Keratinocyte (primary cell): ENCODE measurements around the gene TRMT10C. TPM values are rescaled to one million over a fixed set of nuclear protein-coding genes. Genes with fewer than 3 reads are reported as not detected.
"Not testable (repeated sequence)": the region's sequence is repeated elsewhere in the genome, so short reads cannot be mapped to it uniquely, and the experiment has no call there.

Source experiments
- DNase-seq: peaks from one replicate; pipeline ENCODE4 v3.0.0-alpha.2; 2011; ENCODE audit warnings: low read depth, missing footprints, low spot score
- FAIRE-seq: peaks from 2 replicates; lab custom pipeline; 2011; peaks lifted over from hg19 to GRCh38; lab: Jason Lieb, UNC
- H2AFZ ChIP-seq: 2 replicates; pipeline ENCODE4 v1.6.0; 2012; ENCODE audit warnings: low read length, control low read depth, inconsistent platforms; ENCODE audit not compliant: control insufficient read depth
- H3K27ac ChIP-seq: 2 replicates; pipeline ENCODE4 v1.5.1; 2011; ENCODE audit warnings: low read length; ENCODE audit not compliant: control insufficient read depth, insufficient read depth
- H3K27me3 ChIP-seq: 3 replicates; pipeline ENCODE4 v1.6.0; 2011; ENCODE audit warnings: low read length; ENCODE audit not compliant: control insufficient read depth, insufficient read depth; ENCODE audit errors: extremely low read depth
- H3K36me3 ChIP-seq, 2 experiments: 2 replicates in 1 of 2; 3 replicates in 1 of 2; pipeline ENCODE4 v1.5.1; 2011; ENCODE audit warnings: low read length in 2 of 2, mild to moderate bottlenecking in 1 of 2; ENCODE audit not compliant: control insufficient read depth in 2 of 2, insufficient read depth in 2 of 2; ENCODE audit errors: extremely low read depth in 1 of 2
- H3K4me1 ChIP-seq: 3 replicates; pipeline ENCODE4 v1.5.1; 2011; ENCODE audit warnings: low read length; ENCODE audit not compliant: control insufficient read depth, insufficient read depth; ENCODE audit errors: extremely low read depth
- H3K4me2 ChIP-seq: 3 replicates; pipeline ENCODE4 v1.6.0; 2011; ENCODE audit warnings: low read depth, low read length; ENCODE audit not compliant: control insufficient read depth, insufficient read depth; ENCODE audit errors: extremely low read depth
- H3K4me3 ChIP-seq, 3 experiments: fragments of 200-600 bp in 1 of 3; sonication (generic) in 1 of 3; 2 replicates in 2 of 3; 3 replicates in 1 of 3; pipeline ENCODE4 v1.5.1; 2011 to 2016; ENCODE audit warnings: low read length in 3 of 3, mild to moderate bottlenecking in 3 of 3, control low read depth in 2 of 3, inconsistent platforms in 1 of 3, low read depth in 1 of 3, mixed read lengths in 1 of 3, mixed run types in 1 of 3, moderate library complexity in 1 of 3; ENCODE audit not compliant: control insufficient read depth in 2 of 3, insufficient read depth in 2 of 3; ENCODE audit errors: extremely low read depth in 1 of 3
- H3K79me2 ChIP-seq: 2 replicates; pipeline ENCODE4 v1.6.0; 2012; ENCODE audit warnings: low read length; ENCODE audit not compliant: control insufficient read depth, insufficient read depth
- H3K9ac ChIP-seq: 3 replicates; pipeline ENCODE4 v1.6.0; 2011; ENCODE audit warnings: low read length; ENCODE audit not compliant: control insufficient read depth, insufficient read depth; ENCODE audit errors: extremely low read depth
- H3K9me1 ChIP-seq: 3 replicates; pipeline ENCODE4 v1.6.0; 2011; ENCODE audit warnings: low read length; ENCODE audit not compliant: control insufficient read depth, insufficient read depth; ENCODE audit errors: extremely low read depth
- H3K9me3 ChIP-seq: 2 replicates; pipeline ENCODE4 v1.5.1; 2012; ENCODE audit warnings: low read depth, low read length; ENCODE audit not compliant: control insufficient read depth
- H4K20me1 ChIP-seq: 3 replicates; pipeline ENCODE4 v1.6.0; 2011; ENCODE audit warnings: low read length; ENCODE audit not compliant: control insufficient read depth, insufficient read depth; ENCODE audit errors: extremely low read depth
- CTCF ChIP-seq, 3 experiments: IDR thresholded peaks in 1 of 3; conservative IDR thresholded peaks in 1 of 3; optimal IDR thresholded peaks in 1 of 3; 2 replicates in 2 of 3; 3 replicates in 1 of 3; pipeline versions ENCODE3 to v1.5.1; 2011; ENCODE audit warnings: low read length in 3 of 3, mild to moderate bottlenecking in 3 of 3, moderate library complexity in 2 of 3, control low read depth in 1 of 3, inconsistent platforms in 1 of 3; ENCODE audit not compliant: insufficient read depth in 2 of 3; ENCODE audit errors: extremely low read depth in 1 of 3
- EZH2 ChIP-seq: IDR thresholded peaks from one replicate; pipeline ENCODE4 v1.6.1; 2012; ENCODE audit warnings: inconsistent platforms, mild to moderate bottlenecking, low read length, moderate library complexity
- dilution Hi-C: fragments of 300-500 bp; cut with MboI; formaldehyde crosslinking; loops from one replicate; pipeline ENCODE4 v1.7.0; 2020; ENCODE audit warnings: low sequenced_read_pairs; ENCODE audit not compliant: extremely low pct_ligation_motif_present
- polyA plus RNA-seq, 5 experiments: library from polyadenylated mRNA; depleted of rRNA in 3 of 5; stranded (reverse) in 3 of 5; stranded (forward) in 1 of 5; unstranded in 1 of 5; fragments of >200 nt; gene quantifications; 1 replicate in 1 of 5; 2 replicates in 3 of 5; 3 replicates in 1 of 5; pipeline versions ENCODE4 v1.2.1 to v1.2.3, GENCODE V29; 2011 to 2012; ENCODE audit warnings: missing spikeins in 2 of 5, low read depth in 1 of 5, low replicate concordance in 1 of 5

Gene TRMT10C
- polyA plus RNA-seq, 1 donor (not counting 4 experiments of a cell fraction or from before 2014, with no cell fraction given) = 35.5 TPM

- Histone ChIP-seq H3K27ac (peak overlapping the region; percentile 78), H3K79me2 (no peaks in the 10 kb centered on the region), H3K9me1 (no peaks in the 10 kb centered on the region), H3K9me3 (no peaks in the 10 kb centered on the region), H3K27me3 (no peaks in the 10 kb centered on the region), H3K9ac (no peak overlapping the region), H3K36me3 (no peaks in the 10 kb centered on the region), H4K20me1 (no peaks in the 10 kb centered on the region), H3K4me2 (no peak overlapping the region), H3K4me1 (peaks cover 11% of the 10 kb centered on the region), H2AFZ (no peak overlapping the region), H3K4me3 (no peak overlapping the region)
- dilution Hi-C loops = no loop called here
- TF ChIP-seq CTCF (optimal IDR thresholded peaks at IDR 0.05 in 1 of 3, IDR thresholded peaks at IDR 0.05 in 1 of 3, conservative IDR thresholded peaks at IDR 0.05 in 1 of 3; ENCODE audit: extremely low read depth in 1 of 3, insufficient read depth in 2 of 3, low read length in 3 of 3) = no peak
- no peak for TF ChIP-seq EZH2
- FAIRE-seq (no peak), DNase-seq (no peak)
Measured at GRCh38 chr3:101602731-101603130, 41.1 kb downstream of the TRMT10C start.

GRCh38 chr3:101603184-101603583, 41.5 kb downstream of the TRMT10C start:
- peak overlapping the region; percentile 78 for H3K27ac ChIP-seq
- no peak overlapping the region for H3K4me3 ChIP-seq
- H4K20me1 ChIP-seq = no peaks in the 10 kb centered on the region
- dilution Hi-C loops = no loop called here
- peaks cover 11% of the 10 kb centered on the region for H3K4me1 ChIP-seq
- H3K9ac ChIP-seq = no peak overlapping the region
- H3K27me3 ChIP-seq = no peaks in the 10 kb centered on the region
- FAIRE-seq = no peak
- H2AFZ ChIP-seq = no peak overlapping the region
- DNase-seq = no peak
- H3K36me3 ChIP-seq = no peaks in the 10 kb centered on the region
- H3K4me2 ChIP-seq = no peak overlapping the region
- TF ChIP-seq EZH2 (no peak), CTCF (optimal IDR thresholded peaks at IDR 0.05 in 1 of 3, IDR thresholded peaks at IDR 0.05 in 1 of 3, conservative IDR thresholded peaks at IDR 0.05 in 1 of 3; ENCODE audit: extremely low read depth in 1 of 3, insufficient read depth in 2 of 3, low read length in 3 of 3) (no peak)
- no peaks in the 10 kb centered on the region for H3K9me3 ChIP-seq
- no peaks in the 10 kb centered on the region for H3K79me2 ChIP-seq
- H3K9me1 ChIP-seq = no peaks in the 10 kb centered on the region

GRCh38 chr3:101605398-101605797, 43.7 kb downstream of the TRMT10C start:
- dilution Hi-C loops, H3K9me1 ChIP-seq, H3K27me3 ChIP-seq, H3K9me3 ChIP-seq, FAIRE-seq, H3K36me3 ChIP-seq, H3K27ac ChIP-seq, H2AFZ ChIP-seq, H3K4me3 ChIP-seq, H3K9ac ChIP-seq, H4K20me1 ChIP-seq, H3K4me2 ChIP-seq, H3K79me2 ChIP-seq, DNase-seq: not testable (repeated sequence)
- H3K4me1 ChIP-seq = peaks cover 11% of the 10 kb centered on the region
